ENCODE measurements around the gene PPFIBP1. TPM values are rescaled to one million over a fixed set of nuclear protein-coding genes. Genes with fewer than 3 reads are reported as not detected.

The PPFIBP1 gene
- total and polyA plus RNA-seq, 2 of the 4 experiments (the other 2 are of a cell fraction), result 30.4 to 72.2 TPM

- Histone ChIP-seq H2BK120ac (ENCODE audit: low read depth, low read length) (peak overlapping the region; percentile 67), H3K14ac (replicated peaks; ENCODE audit: low read depth, low read length) (peak overlapping the region; percentile 98), H2AFZ (replicated peaks; ENCODE audit: low read length, poor library complexity) (peak overlapping the region; percentile 60), H3K27ac (ENCODE audit: insufficient read depth, low read length) (peak overlapping the region; percentile 91), H3K4me1 (ENCODE audit: control insufficient read depth, insufficient read depth, low read length) (peaks cover 10% of the 10 kb centered on the region), H2BK15ac (ENCODE audit: low read depth, low read length) (peak overlapping the region; percentile 66), H4K5ac (ENCODE audit: low read depth, low read length) (peak overlapping the region; percentile 79), H3K36me3 (ENCODE audit: control insufficient read depth, insufficient read depth, low read length) (no peaks in the 10 kb centered on the region), H4K8ac (ENCODE audit: low read depth in 2 of 2, low read length in 2 of 2) (peak overlapping the region; percentile 87 to 89), H3K18ac (ENCODE audit: low read depth, low read length) (peak overlapping the region; percentile 86), H3K4me2 (ENCODE audit: low read depth, low read length) (peak overlapping the region; percentile 96), H2AK9ac (replicated peaks; ENCODE audit: low read depth, low read length, poor library complexity) (peak overlapping the region; percentile 30), H2BK5ac (ENCODE audit: low read depth, low read length, poor library complexity, severe bottlenecking) (peak overlapping the region; percentile 92), H3K79me1 (ENCODE audit: low read depth in 1 of 2, low read length in 2 of 2) (peaks cover 0 to 43% of the 10 kb centered on the region in 2 experiments; a peak in 2 of 4 replicates), H2AK5ac (ENCODE audit: low read depth, low read length) (peak overlapping the region; percentile 21; the same call in 1 of the 2 replicates), H4K91ac (ENCODE audit: insufficient read depth, low read depth, low read length) (peak overlapping the region; percentile 84), H3K56ac (ENCODE audit: extremely low read depth, insufficient read depth, low read length) (peak overlapping the region; percentile 93), H3K9me3 (ENCODE audit: control insufficient read depth, insufficient read depth, low read length) (no peaks in the 10 kb centered on the region), H3K4me3 (ENCODE audit: insufficient read depth, low read depth, low read length) (peak overlapping the region; percentile 65), H3K4ac (ENCODE audit: low read depth, low read length) (peak overlapping the region; percentile 82), H3K9me1 (ENCODE audit: insufficient read depth, low read length) (peaks cover 6% of the 10 kb centered on the region), H4K20me1 (ENCODE audit: insufficient read depth, low read length) (no peaks in the 10 kb centered on the region), H2BK20ac (ENCODE audit: low read depth, low read length) (peak overlapping the region; percentile 60), H3K23ac (ENCODE audit: low read depth, low read length) (peak overlapping the region; percentile 86), H3K27me3 (ENCODE audit: control insufficient read depth, insufficient read depth, low read length) (no peaks in the 10 kb centered on the region), H3K9ac (ENCODE audit: low read depth, low read length) (peak overlapping the region; percentile 92)
- in situ Hi-C loops (cut with MboI; ENCODE audit: low sequenced_read_pairs), result no loop called here
- intact Hi-C loops (cut with micrococcal nuclease), result loop anchor here (5.0 kb wide), 1 partner anchor 181 kb away; no protein-coding TSS in a partner anchor
- TF ChIP-seq MXI1 (IDR thresholded peaks at IDR 0.05; ENCODE audit: borderline replicate concordance, low read depth, low read length), result no peak
- no peak for TF ChIP-seq POLR2A (IDR thresholded peaks at IDR 0.05; ENCODE audit: low read depth, low read length)
- ChIA-PET CTCF (no interaction called here), POLR2A (ENCODE audit: unreplicated experiment) (interaction anchor here (1.0 kb wide), 1 partner anchor 18 kb away, joined by 7 read pairs; no protein-coding TSS in a partner anchor)
- dilution Hi-C loops (cut with HindIII; ENCODE audit: low sequenced_read_pairs, unreplicated experiment), result no loop called here
- ATAC-seq (ENCODE audit: low read depth), result no peak
- no CpG with 5 or more reads among the region's 6 CpGs for WGBS, 2 experiments (ENCODE audit: extremely low coverage in 2 of 2, insufficient read length in 1 of 2)
- BruUV-seq (replicated peaks), result no TSS peak
- DNase-seq, result no peak
These were observed 733 bp upstream of the PPFIBP1 start for GRCh38 chr12:27523305-27523641.

Data from IMR-90 (cell line).